GM19238 (cell line): ENCODE measurements around the gene PLCB1.

ENCODE experiments used
- DNase-seq: peaks from one replicate; pipeline ENCODE4 v3.0.0; 2011; ENCODE audit warnings: low spot score; ENCODE audit not compliant: insufficient read length

The PLCB1 gene

GRCh38 chr20:8246153-8246552, 114.1 kb downstream of the PLCB1 start:
- DNase-seq: no peak

GRCh38 chr20:8246716-8247115, 114.7 kb downstream of the PLCB1 start:
- no peak for DNase-seq

GRCh38 chr20:8248051-8248450, 116.0 kb downstream of the PLCB1 start:
- DNase-seq: no peak

- no peak for DNase-seq
Observed at GRCh38 chr20:8249634-8250033, 117.6 kb downstream of the PLCB1 start.

- DNase-seq: no peak
Observed at GRCh38 chr20:8250539-8251200, 118.6 kb downstream of the PLCB1 start.

- DNase-seq: no peak
Observed at GRCh38 chr20:8251201-8251575, 119.1 kb downstream of the PLCB1 start.

- DNase-seq: no peak
Observed at GRCh38 chr20:8254911-8255582, 123.0 kb downstream of the PLCB1 start.

GRCh38 chr20:8255945-8256632, 124.0 kb downstream of the PLCB1 start:
- no peak for DNase-seq

- DNase-seq: no peak
Observed at GRCh38 chr20:8260837-8261251, 128.8 kb downstream of the PLCB1 start.

- DNase-seq: no peak
Observed at GRCh38 chr20:8262721-8263120, 130.7 kb downstream of the PLCB1 start.

- DNase-seq: no peak
Observed at GRCh38 chr20:8265588-8265987, 133.5 kb downstream of the PLCB1 start.

- no peak for DNase-seq
Observed at GRCh38 chr20:8267009-8267408, 134.9 kb downstream of the PLCB1 start.

- no peak for DNase-seq
Observed at GRCh38 chr20:8271727-8272126, 139.7 kb downstream of the PLCB1 start.

GRCh38 chr20:8272766-8273165, 140.7 kb downstream of the PLCB1 start:
- DNase-seq: no peak

GRCh38 chr20:8284902-8285301, 152.8 kb downstream of the PLCB1 start:
- no peak for DNase-seq

GRCh38 chr20:8287340-8287739, 155.3 kb downstream of the PLCB1 start:
- no peak for DNase-seq

GRCh38 chr20:8291200-8291599, 159.1 kb downstream of the PLCB1 start:
- no peak for DNase-seq

GRCh38 chr20:8291873-8292272, 159.8 kb downstream of the PLCB1 start:
- no peak for DNase-seq

- DNase-seq: no peak
Observed at GRCh38 chr20:8292793-8293192, 160.7 kb downstream of the PLCB1 start.

- DNase-seq: no peak
Observed at GRCh38 chr20:8293750-8294149, 161.7 kb downstream of the PLCB1 start.

- no peak for DNase-seq
Observed at GRCh38 chr20:8296536-8296935, 164.5 kb downstream of the PLCB1 start.

- no peak for DNase-seq
Observed at GRCh38 chr20:8298426-8299043, 166.5 kb downstream of the PLCB1 start.
